IPS-11a (cell line): ENCODE measurements around the gene IL12B.
"Not testable (repeated sequence)": the region's sequence is repeated elsewhere in the genome, so short reads cannot be mapped to it uniquely, and the experiment has no call there.

ENCODE experiments used
- H3K4me3 ChIP-seq: one replicate; pipeline ENCODE4 v1.5.1; 2013; ENCODE audit warnings: low read depth, low read length, control low read depth

IL12B gene

DNA sequence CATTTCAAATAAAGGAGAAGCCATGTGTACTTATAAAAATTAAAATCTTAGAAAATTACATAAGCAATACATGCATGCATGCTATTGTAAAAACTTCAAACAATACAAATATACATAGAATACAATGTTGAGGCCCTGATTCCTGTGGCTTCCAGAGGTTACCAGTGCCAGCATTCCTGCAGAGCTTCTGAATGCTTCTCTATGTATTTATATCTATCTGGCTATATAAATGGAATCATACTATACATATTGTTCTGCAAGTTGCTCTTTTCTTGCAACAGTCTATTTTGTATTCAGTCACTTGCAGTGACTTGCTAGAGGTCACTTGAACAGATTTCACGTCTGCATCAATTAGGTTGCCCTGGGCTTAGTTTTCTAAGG, 3.2 kb upstream of the IL12B start:
- H3K4me3 ChIP-seq = no peak overlapping the region

DNA sequence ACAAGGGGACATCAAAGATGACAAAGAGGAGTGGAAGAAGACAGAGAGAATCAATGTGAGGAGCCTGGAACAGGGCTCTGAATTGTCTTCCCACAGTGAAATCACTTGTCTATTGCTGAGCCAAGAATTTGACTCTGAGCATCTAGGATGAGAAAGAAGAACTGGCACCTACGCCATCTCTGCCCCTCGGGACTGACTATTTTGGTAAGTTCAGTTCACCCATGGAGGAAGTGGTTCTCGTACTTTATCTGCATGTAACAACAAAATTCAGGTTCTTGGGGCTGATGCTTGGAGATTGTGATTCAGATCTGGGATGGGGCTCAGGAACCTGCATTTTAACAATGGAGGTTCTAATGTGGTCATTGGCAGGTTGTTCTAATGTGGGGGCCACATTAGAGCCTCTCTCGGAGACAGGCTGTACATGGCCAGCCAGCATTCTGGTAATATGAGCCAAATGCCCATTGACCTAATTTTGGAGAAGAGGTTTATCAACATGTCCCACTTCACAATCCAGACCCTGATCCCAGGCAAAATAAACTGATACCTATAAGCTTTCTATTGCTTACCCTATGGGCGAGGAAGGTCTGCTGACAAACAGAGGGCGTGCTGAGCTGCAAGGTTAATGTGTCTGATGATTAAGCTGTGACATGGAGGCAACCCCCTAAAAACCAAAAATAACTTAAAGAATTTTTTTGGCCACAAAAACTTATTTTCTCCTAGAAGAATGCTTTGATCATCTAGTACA, 2.7 kb upstream of the IL12B start:
- no peak overlapping the region for H3K4me3 ChIP-seq

DNA sequence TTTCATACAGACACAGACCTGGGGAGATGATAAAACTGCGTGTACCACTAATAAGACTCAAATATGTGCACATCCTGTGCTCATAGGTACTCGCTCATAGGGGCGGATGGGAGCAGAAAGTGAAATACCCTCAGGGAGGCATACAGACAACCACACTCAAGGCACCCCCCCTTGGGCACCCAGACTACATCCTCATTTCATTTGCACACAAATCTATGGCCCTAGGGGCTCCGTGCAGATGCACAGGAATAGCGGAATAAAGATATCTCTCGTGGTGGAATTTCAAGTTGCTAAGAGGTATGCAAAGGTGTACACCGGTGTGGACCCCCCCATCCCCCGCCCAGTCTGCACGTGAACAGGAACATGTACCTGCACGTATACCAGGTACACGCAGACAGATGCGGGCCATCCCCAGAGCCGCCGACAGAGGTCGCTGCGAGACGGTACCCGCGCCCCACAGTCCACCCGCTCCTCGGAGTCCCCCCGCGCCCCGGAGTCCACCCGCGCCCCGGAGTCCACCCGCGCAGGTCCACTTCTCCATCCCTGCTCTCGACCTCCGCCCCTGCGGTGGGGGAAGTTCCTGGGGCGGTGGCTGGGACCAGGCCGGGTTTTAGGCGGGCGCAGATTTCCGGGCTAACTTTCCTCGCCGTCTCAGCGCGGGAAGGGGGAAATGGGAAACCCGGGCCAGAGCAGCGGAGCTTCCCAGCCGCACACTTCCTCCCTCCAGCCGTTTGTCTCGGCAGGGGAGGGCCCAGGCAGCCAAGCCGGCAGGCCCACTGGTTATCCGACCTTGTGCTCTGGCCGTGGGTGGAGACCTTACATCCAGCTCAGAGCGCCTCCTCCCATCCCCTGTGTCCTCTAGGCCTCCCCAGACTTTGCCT, 1.0 kb upstream of the IL12B start:
- H3K4me3 ChIP-seq = peak overlapping the region; percentile 39

DNA sequence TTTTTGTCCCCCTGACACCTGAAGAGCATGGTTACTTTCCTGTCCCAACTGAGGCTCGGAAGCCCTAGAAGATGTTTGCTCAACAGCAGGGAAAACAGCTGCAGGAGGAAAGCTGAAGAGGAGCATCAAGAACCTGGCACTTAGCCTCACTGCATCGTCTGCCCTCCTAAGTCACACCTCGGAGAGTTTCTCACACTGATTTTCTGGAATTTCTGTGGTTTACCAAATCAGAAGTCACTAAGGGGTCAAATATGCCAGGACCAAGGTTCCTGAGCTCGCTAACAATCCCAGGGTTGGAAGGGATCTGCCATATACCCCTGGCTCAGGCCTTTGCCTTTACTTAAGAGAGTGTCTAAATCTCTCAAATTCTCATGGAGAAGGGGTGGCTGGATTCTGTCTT, 5.3 kb downstream of the IL12B start:
- no peak overlapping the region for H3K4me3 ChIP-seq

DNA sequence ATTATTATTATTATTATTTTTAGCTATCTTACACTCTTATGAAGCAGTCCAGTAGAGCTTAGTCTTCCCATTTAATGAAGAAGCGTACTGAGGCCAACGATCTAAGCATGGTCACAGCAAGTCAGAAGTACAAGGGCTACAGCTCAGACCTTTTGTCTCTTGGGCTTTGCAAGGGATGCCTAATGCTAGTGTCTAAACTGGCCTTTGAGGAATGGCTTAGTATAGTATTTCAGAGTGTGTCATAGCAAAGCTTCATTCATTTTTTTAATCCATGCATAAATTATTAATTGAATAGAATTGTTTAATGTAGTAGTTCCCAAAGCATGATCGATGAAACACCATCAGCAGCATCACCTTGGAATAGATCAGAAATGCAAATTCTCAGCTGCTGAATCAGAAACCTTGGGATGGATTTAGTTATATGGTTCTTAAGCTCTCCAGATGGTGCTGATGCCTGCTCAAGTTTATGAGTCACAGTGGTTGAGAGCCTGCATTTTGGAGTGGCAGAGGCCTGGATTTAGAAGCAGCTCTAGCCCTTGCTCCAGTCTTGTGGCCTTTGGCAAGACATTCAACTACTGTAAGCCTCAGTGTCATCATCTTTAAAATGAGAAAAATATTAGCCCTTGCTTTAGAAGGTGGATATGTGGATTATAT, 6.1 kb downstream of the IL12B start:
- no peak overlapping the region for H3K4me3 ChIP-seq

DNA sequence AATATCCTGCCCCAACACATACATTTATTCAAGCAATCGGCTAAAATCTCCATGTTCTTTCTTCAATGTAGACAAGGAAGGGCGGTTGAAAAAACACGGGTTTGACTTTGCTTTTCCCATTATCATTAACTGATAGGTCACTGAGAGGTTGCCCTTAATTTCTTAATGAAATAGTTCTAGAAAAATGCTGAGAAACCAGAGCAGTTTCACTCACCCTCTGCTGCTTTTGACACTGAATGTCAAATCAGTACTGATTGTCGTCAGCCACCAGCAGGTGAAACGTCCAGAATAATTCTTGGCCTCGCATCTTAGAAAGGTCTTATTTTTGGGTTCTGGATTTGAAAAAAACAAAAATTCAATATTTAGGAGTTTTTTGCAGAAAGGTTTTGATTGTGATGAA, 8.1 kb downstream of the IL12B start:
- no peak overlapping the region for H3K4me3 ChIP-seq

DNA sequence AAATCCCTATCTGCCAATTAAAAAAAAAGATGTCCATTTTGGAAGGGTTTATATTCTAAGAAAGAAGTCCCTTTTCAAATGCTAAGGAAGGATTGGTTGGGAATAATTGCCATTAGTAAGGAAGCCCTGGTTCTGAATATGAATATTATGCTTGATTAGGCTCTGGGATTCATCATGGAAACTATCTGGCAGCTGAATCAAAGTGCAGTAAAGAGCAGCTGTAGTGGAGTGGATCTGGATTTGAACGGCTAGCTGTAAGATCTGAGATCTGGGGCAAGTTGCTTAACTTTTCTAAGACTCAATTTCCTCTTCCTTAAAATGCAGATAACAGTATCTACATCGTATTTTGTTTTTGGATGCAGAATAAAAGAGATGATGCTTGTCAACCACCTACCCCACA, 10.5 kb downstream of the IL12B start:
- no peak overlapping the region for H3K4me3 ChIP-seq

DNA sequence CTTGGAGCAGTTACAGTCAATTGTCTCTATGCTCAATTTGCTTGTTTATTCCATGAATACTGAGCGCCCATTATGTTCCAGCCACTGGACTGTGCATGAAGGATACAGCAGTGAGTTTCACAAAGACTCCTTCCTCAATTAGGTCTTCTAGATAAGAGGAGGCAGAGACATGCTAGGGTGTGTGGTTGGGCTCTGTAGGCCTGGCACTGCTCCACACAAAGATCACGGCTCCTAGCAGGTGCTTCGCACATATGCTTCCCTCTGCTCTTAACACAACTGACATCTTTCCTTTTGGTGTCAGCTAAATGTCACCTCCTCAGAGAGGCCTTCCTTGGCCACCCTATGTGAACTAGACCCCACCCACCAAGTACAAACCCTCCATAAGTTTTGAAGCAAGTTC, 10.9 kb downstream of the IL12B start:
- H3K4me3 ChIP-seq = no peak overlapping the region

DNA sequence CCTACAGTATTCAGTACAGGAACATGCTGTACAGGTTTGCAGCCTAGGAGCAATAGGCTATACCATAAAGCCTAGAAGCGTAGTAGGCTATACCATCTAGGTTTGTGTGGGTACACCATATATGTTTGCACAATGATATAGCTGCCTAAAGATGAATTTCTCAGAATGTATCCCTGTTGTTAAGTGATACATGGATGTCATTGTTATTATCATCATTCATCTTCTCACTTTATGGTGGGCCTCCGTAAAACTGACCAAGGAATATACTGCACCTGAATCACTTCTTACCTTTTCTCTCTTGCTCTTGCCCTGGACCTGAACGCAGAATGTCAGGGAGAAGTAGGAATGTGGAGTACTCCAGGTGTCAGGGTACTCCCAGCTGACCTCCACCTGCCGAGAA, 11.8 kb downstream of the IL12B start:
- no peak overlapping the region for H3K4me3 ChIP-seq

DNA sequence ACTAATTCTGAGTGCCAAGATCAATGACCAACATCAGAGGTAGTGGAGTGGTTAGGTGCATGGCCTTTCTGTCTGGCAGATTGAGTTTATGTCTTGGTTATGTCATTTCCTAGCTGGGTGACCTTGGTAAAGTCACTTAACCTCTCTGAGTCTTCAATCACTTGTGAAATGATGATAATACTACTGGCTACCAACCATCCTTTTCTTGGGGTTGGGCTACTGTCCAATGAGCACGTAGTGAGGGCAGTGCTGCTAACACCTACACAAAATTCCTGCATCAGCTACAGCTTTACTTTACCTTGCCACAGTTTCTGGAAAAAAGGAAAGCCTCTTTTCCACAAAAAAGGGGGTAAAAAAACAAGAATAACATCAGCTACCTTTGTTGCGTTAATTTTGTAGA, 12.4 kb downstream of the IL12B start:
- no peak overlapping the region for H3K4me3 ChIP-seq

DNA sequence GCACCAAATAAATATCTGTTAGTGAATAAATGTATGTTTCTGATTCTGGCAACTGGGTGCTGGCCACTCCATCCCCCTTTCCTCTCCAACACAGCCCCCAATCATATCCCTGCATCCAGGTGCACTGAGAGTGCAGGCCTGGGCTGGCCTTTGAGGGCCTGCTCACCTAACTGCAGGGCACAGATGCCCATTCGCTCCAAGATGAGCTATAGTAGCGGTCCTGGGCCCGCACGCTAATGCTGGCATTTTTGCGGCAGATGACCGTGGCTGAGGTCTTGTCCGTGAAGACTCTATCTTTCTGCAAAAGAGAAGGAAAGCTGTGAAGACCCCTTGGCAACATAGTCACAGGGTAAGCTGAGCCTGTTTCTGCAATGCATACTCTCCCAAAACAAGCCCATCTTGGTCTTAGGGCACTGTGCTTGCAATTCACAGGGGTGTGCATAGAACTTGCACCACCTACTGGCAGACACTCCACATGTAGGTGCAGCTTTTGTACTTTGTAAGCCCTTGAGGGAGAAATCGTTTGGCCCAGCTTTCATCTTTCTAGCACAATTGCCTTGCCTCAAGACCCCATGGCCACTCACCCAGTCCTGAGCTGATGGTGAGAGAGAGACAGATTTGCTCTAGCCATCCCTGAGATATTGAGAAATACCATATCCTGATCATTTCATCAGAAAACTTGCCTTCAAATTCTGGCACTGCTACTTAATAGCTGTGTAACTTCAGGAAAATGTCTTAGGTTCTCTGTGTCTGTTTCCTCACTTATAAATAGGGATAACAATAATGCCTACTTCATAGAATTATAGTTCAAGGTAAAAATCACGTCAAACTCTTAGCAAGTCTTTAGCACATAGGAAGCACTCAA, 13.5 kb downstream of the IL12B start:
- no peak overlapping the region for H3K4me3 ChIP-seq

DNA sequence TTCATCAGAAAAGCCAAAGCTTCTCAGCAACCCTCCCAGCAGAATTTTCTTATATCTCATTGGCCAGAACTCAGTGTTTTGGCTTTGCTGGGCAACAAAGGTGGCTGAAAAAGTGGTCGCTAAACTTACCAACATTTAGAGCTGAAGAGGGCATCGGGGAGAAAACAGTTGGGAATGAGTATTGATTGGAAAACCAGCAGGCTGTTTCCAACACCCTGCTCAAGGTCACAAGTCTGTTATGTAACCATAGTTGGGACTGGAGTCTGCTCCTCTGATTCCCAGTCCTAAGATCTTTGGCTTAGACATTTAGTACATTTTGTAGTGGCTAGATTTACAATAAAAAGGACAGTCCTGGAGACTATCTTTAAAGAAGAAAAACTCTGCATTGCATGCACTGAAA, 17.1 kb downstream of the IL12B start:
- H3K4me3 ChIP-seq = no peak overlapping the region

DNA sequence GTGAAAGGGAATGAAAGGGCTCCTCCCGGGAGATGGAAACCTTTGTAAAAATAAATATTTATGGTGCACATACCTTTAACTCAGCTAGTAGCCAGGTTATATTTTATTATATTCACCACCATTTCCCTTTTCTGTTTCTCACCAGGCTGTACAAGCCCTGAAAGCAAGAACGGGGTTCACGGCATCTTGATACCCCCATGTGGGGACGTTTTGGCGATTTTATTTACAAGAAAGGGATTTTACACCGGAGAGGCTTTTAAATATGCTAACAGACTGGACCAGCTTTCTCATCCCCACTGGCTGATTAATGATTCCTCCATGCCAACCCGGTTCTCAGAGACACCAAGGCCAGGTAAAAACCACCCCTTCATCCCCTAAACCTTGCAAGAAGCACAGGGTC, 19.2 kb downstream of the IL12B start:
- H3K4me3 ChIP-seq = no peak overlapping the region

DNA sequence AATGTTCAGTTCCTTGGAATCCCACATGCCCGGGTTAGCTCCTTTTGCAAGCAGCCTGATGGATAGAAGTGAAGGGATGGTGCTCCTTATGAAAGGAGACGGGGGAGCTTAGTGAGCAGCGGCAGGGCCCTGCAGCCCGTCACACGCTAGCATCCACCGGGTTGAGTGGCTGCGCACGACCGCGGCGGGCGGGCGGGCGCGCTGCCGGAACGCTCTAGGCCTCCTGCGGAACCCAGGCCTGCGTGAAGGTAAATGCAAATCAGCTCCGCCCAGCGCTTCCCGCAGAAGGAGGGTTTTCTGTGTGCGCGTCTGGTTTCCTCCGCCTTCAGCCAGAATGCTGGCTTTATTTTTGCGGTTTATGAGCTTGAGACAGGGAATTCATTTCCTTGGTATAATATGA, 19.8 kb downstream of the IL12B start:
- no peak overlapping the region for H3K4me3 ChIP-seq

DNA sequence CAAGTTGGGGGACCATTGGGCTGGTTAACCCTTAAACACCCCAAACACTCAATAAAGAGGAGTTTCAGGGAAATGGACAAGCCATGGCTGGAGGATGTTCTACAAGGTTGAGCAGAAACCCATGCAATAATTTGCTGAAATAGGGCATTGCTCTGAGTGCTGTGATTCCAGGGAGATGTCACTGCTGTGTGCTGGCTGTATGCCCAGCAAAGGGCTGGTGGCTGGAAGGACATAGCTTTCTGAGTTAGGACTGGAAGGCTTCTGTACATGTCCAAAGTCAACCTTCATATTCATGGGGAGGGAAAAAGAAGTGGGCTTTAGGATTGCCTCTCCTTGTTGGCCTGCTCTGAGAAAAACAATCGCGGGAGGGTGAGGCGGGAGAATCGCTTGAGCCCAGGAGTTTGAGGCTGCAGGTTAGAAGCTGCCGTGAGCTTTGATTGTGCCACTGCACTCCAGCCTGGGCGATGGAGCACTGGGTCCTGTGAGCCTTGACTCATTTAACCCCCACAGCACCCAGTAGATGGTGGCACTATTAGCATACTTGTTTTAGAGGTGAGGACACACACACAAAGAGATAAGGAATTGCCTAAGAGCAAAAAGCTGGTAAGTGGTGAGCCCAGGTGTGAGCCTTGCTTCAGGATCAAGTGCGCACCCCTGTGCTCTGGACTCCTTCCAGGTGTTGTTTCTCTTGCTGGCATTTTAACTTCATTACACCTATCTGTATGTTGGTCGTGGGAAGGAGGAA, 20.4 kb downstream of the IL12B start:
- H3K4me3 ChIP-seq = no peak overlapping the region

DNA sequence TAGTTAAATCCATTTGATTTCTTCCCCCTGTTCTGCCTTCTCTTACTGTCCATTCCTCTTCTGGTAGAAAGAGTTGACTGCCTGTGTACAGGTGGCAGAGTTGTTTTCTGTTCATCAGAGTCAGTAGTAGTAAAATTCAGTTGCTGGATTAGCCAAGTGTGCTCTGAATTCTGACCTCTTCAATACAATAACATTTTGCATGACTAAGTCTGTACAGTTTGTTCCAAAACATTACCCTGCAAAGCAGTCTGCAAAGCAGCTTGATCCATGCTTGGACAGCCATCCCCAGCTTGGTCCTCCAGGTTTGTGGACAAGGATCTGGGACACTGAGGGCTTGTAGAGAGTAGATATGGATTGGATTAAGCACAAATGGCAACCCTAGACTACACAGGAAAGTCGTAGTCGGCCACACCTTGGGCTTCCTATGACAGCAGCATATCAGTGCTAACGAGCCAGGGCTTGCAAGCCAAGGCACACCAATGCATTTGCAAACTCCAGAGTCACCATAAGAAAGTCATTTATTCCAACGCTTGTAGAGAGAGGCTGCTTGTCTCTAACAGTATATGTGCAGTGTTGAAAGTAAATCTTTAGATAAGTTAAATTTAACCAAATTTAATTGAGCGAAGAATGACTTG, 25.2 kb downstream of the IL12B start:
- H3K4me3 ChIP-seq = no peak overlapping the region

DNA sequence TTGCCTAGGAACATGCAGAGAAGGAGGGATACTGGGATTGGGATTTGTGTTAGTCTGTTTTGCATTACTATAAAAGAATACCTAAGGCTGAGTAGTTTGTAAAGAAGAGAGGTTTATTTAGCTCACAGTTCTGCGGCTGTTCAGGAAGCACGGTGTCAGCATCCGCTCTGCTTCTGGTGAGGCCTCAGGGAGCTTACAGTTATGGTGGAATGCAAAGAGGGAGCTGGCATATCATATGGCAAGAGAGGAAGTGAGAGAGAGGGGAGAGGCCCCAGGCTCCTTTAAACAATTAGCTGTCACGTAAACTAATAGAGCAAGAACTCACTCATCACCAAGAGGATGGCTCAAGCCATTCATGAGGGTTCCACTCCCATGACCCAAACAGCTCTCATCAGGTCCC, 27.0 kb downstream of the IL12B start:
- H3K4me3 ChIP-seq = no peak overlapping the region

DNA sequence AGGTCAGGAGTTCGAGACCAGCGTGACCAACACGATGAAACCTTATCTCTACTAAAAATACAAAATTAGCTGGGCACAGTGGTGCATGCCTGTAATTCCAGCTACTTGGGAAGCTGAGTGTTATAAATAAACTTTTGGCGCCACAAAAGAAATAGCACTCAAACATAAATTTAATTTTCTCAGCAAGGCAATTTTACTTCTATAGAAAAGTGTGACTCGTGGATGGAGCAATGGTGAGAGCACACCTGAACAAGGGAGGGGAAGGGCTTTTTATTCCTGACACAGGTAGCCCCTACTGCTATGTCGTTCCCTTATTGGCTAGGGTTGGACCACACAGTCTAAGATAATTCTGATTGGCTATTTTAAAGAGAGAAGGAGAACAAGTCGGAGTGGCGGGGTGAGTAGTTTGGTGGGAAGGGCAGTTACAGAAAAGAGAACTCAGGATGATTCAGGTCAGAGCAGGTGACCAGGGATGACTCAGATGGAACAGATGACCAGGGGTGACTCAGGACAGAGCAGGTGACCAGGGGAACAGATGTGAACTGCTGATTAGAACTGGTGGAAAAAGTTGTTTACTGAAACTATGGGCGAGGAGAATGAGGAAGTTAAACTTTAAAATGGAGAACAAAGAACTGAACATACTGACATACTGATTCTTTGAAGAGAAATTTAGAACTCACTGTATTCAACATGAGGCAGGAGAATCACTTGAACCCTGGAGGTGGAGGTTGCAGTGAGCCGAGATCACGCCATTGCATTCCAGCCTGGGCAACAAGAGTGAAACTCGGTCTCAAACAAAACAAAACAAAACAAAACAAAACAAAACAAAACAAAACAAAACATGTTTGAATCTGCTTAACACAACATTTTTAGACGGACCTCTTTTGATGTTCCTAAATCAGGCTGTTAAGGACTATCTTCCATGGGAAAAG, 28.1 kb downstream of the IL12B start:
- H3K4me3 ChIP-seq = not testable (repeated sequence)

DNA sequence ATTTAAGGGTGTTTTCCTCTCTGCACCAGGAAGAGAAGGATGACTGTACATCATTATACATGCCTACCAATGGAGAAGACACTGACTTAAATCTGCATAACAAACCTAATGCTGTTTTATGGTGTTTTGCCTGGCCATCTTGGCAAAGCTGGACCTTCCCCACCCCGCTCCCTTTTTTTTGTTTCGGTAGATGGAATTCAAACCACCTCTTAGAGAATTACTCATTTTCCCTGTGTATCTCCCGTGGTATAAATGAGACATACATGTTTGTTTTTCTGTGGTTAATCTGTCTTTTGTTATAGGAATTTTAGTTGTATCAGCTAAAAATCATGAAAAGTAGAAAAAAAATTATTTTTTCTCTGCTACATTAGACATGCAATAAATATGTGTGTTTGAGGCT, 28.8 kb downstream of the IL12B start:
- no peak overlapping the region for H3K4me3 ChIP-seq
